HepG2 (cell line): Measurements from ENCODE around the gene GRK6. TPM values are rescaled to one million over a fixed set of nuclear protein-coding genes. Genes with fewer than 3 reads are reported as not detected.

ENCODE experiments used
- ARID2 ChIP-seq: sonication (generic); formaldehyde crosslinking; IDR thresholded peaks from 2 replicates; pipeline ENCODE4 v1.8.1; 2022; ENCODE audit warnings: mild to moderate bottlenecking, missing genetic modification reagents, borderline replicate concordance
- ARNTL ChIP-seq: sonication (generic); formaldehyde crosslinking; IDR thresholded peaks from 2 replicates; pipeline ENCODE4 v1.4.0; 2020; ENCODE audit warnings: mild to moderate bottlenecking, missing genetic modification reagents
- CTCF ChIP-seq: sonication (generic); formaldehyde crosslinking; IDR thresholded peaks from 2 replicates; pipeline ENCODE4 v1.5.0; 2020; ENCODE audit warnings: mild to moderate bottlenecking, missing genetic modification reagents, moderate library complexity
- FOXA1 ChIP-seq, 2 experiments: fragments of 450-650 bp in 1 of 2; sonication (generic) in 1 of 2; formaldehyde crosslinking in 1 of 2; IDR thresholded peaks; 2 replicates each; pipeline versions ENCODE4 v1.4.0 to v1.6.1; 2016 to 2020; ENCODE audit warnings: missing genetic modification reagents in 1 of 2
- GFI1 ChIP-seq: sonication (generic); formaldehyde crosslinking; IDR thresholded peaks from 2 replicates; pipeline ENCODE4 v1.5.0; 2020; ENCODE audit warnings: missing genetic modification reagents, mild to moderate bottlenecking, borderline replicate concordance
- POLR2AphosphoS2 ChIP-seq: IDR thresholded peaks from 2 replicates; pipeline ENCODE4 v1.6.1; 2011; ENCODE audit warnings: low read depth, low read length, improper control_type of control experiment
- PRPF4 ChIP-seq: fragments of 200-400 bp; formaldehyde crosslinking; IDR thresholded peaks from 2 replicates; pipeline ENCODE4 v1.6.1; 2016; ENCODE audit warnings: low read length, low read depth; ENCODE audit not compliant: poor library complexity, severe bottlenecking
- ZBTB34 ChIP-seq: sonication (generic); formaldehyde crosslinking; IDR thresholded peaks from 2 replicates; pipeline ENCODE4 v1.8.0; 2022; ENCODE audit warnings: mild to moderate bottlenecking, missing genetic modification reagents
- ZC3H13 ChIP-seq: sonication (generic); formaldehyde crosslinking; IDR thresholded peaks from 2 replicates; pipeline ENCODE4 v1.8.1; 2023; ENCODE audit warnings: mild to moderate bottlenecking, missing genetic modification reagents, moderate library complexity
- ZNF549 ChIP-seq: sonication (generic); formaldehyde crosslinking; IDR thresholded peaks from 2 replicates; pipeline ENCODE4 v1.5.0; 2020; ENCODE audit warnings: missing genetic modification reagents
- ZNF574 ChIP-seq: sonication (generic); formaldehyde crosslinking; IDR thresholded peaks from 2 replicates; pipeline ENCODE4 v1.4.0; 2020; ENCODE audit warnings: missing genetic modification reagents
- ZNF841 ChIP-seq: sonication (generic); formaldehyde crosslinking; IDR thresholded peaks from 2 replicates; pipeline ENCODE4 v1.8.1; 2023; ENCODE audit warnings: missing genetic modification reagents, borderline replicate concordance
- polyA plus RNA-seq, 8 experiments: library from polyadenylated mRNA; depleted of rRNA in 3 of 8; stranded (reverse) in 7 of 8; unstranded in 1 of 8; fragments of >200 nt; fragmentation: Illumina TruSeq in 4 of 8; extraction: Trizol in 4 of 8; gene quantifications; 2 replicates each; pipeline versions ENCODE4 v1.2.1 to v1.2.3, GENCODE V29; 2011 to 2016; ENCODE audit warnings: low read depth in 4 of 8, missing spikeins in 1 of 8, mixed read lengths in 1 of 8; ENCODE audit not compliant: insufficient read depth in 1 of 8
- total RNA-seq, 5 experiments: library from RNA; depleted of rRNA; stranded (reverse); fragments of >200 nt; fragmentation: Illumina TruSeq; extraction: Trizol; gene quantifications; 2 replicates each; pipeline ENCODE4 v1.2.3, GENCODE V29; 2016; ENCODE audit warnings: low read depth in 1 of 5
- TF ChIP-seq, protein P1 (sequence below), 2 experiments: sonication (generic) in 1 of 2; formaldehyde crosslinking in 1 of 2; IDR thresholded peaks; 2 replicates each; pipeline versions ENCODE4 v1.4.0 to v1.6.1; 2018 to 2020; ENCODE audit warnings: missing genetic modification reagents in 2 of 2, borderline replicate concordance in 1 of 2, low read depth in 1 of 2, mild to moderate bottlenecking in 1 of 2, missing biosample characterization in 1 of 2
- TF ChIP-seq, protein P2 (sequence below): sonication (generic); formaldehyde crosslinking; IDR thresholded peaks from 2 replicates; pipeline ENCODE4 v1.4.0; 2020; ENCODE audit warnings: missing genetic modification reagents, borderline replicate concordance
- TF ChIP-seq, protein P3 (sequence below): sonication (generic); formaldehyde crosslinking; IDR thresholded peaks from 2 replicates; pipeline ENCODE4 v1.4.0; 2020; ENCODE audit warnings: mild to moderate bottlenecking, missing genetic modification reagents

Gene GRK6
- total and polyA plus RNA-seq, 2 of the 13 experiments (the other 11 are each of a cell fraction or from before 2014, with no cell fraction given), result 13.2 to 19.9 TPM

DNA sequence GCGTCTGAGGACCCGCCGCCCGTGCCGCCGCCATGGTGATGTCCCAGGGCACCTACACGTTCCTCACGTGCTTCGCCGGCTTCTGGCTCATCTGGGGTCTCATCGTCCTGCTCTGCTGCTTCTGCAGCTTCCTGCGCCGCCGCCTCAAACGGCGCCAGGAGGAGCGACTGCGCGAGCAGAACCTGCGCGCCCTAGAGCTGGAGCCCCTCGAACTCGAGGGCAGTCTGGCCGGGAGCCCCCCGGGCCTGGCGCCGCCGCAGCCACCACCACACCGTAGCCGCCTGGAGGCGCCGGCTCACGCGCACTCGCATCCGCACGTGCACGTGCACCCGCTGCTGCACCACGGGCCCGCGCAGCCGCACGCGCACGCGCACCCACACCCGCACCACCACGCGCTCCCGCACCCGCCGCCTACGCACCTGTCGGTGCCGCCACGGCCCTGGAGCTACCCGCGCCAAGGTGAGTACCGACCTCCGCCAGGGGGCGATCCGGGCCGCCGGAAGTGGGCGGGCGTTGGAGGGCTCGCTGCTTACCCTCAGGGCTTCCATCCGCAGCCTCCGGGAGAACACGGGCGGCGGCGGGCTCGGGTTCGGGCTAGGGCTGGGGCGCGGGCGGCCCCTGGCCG lies 28.7 kb downstream of the GRK6 start (continued):
- TF ChIP-seq, protein P1, sequence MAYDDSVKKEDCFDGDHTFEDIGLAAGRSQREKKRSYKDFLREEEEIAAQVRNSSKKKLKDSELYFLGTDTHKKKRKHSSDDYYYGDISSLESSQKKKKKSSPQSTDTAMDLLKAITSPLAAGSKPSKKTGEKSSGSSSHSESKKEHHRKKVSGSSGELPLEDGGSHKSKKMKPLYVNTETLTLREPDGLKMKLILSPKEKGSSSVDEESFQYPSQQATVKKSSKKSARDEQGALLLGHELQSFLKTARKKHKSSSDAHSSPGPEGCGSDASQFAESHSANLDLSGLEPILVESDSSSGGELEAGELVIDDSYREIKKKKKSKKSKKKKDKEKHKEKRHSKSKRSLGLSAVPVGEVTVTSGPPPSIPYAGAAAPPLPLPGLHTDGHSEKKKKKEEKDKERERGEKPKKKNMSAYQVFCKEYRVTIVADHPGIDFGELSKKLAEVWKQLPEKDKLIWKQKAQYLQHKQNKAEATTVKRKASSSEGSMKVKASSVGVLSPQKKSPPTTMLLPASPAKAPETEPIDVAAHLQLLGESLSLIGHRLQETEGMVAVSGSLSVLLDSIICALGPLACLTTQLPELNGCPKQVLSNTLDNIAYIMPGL (CRISPR knock-in tag; IDR thresholded peaks at IDR 0.05; ENCODE audit: borderline replicate concordance in 1 of 2, low read depth in 1 of 2), result peak; percentile 97 to 98; a peak in 3 of 4 replicates
- peak; percentile 92 for TF ChIP-seq ZBTB34 (CRISPR knock-in tag)
- no peak for TF ChIP-seq POLR2AphosphoS2
- TF ChIP-seq PRPF4, result no peak
- peak; percentile 88; the same call in 1 of the 2 replicates for TF ChIP-seq ARID2 (CRISPR knock-in tag)
- no peak for TF ChIP-seq FOXA1 (IDR thresholded peaks at IDR 0.05)
- TF ChIP-seq FOXA1 (CRISPR knock-in tag; IDR thresholded peaks at IDR 0.05), result peak; percentile 27
- peak; percentile 47; the same call in 1 of the 2 replicates for TF ChIP-seq ARNTL (CRISPR knock-in tag)
- TF ChIP-seq CTCF, result peak; percentile 90
- TF ChIP-seq ZC3H13 (CRISPR knock-in tag), result peak; percentile 71; the same call in 1 of the 2 replicates
- no peak for TF ChIP-seq GFI1 (CRISPR knock-in tag)
- TF ChIP-seq, protein P2, sequence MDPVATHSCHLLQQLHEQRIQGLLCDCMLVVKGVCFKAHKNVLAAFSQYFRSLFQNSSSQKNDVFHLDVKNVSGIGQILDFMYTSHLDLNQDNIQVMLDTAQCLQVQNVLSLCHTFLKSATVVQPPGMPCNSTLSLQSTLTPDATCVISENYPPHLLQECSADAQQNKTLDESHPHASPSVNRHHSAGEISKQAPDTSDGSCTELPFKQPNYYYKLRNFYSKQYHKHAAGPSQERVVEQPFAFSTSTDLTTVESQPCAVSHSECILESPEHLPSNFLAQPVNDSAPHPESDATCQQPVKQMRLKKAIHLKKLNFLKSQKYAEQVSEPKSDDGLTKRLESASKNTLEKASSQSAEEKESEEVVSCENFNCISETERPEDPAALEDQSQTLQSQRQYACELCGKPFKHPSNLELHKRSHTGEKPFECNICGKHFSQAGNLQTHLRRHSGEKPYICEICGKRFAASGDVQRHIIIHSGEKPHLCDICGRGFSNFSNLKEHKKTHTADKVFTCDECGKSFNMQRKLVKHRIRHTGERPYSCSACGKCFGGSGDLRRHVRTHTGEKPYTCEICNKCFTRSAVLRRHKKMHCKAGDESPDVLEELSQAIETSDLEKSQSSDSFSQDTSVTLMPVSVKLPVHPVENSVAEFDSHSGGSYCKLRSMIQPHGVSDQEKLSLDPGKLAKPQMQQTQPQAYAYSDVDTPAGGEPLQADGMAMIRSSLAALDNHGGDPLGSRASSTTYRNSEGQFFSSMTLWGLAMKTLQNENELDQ (CRISPR knock-in tag), result no peak
- TF ChIP-seq ZNF841 (CRISPR knock-in tag), result no peak
- TF ChIP-seq ZNF574 (CRISPR knock-in tag), result peak; percentile 81
- TF ChIP-seq, protein P3, sequence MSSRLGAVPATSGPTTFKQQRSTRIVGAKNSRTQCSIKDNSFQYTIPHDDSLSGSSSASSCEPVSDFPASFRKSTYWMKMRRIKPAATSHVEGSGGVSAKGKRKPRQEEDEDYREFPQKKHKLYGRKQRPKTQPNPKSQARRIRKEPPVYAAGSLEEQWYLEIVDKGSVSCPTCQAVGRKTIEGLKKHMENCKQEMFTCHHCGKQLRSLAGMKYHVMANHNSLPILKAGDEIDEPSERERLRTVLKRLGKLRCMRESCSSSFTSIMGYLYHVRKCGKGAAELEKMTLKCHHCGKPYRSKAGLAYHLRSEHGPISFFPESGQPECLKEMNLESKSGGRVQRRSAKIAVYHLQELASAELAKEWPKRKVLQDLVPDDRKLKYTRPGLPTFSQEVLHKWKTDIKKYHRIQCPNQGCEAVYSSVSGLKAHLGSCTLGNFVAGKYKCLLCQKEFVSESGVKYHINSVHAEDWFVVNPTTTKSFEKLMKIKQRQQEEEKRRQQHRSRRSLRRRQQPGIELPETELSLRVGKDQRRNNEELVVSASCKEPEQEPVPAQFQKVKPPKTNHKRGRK (CRISPR knock-in tag), result no peak
- no peak for TF ChIP-seq ZNF549 (CRISPR knock-in tag)
